PC-9 (cell line): ENCODE data around the gene SPATA31D3.

ENCODE experiments used
- CTCF ChIP-seq: fragments of 200-600 bp; sonication (generic); conservative IDR thresholded peaks from 2 replicates; pipeline ENCODE4 v1.6.1; 2017; ENCODE audit warnings: mixed run types, antibody characterized with exemption, mild to moderate bottlenecking, moderate library complexity
- EZH2 ChIP-seq: fragments of 200-600 bp; sonication (generic); IDR thresholded peaks from 2 replicates; pipeline ENCODE4 v1.8.0; 2017; ENCODE audit warnings: antibody characterized with exemption, low read depth

GRCh38 chr9:81984928-81985327, 41.6 kb downstream of the SPATA31D3 start:
- TF ChIP-seq CTCF, result no peak
- TF ChIP-seq EZH2, result no peak
